ENCODE results near the gene FLT1. TPM values are rescaled to one million over a fixed set of nuclear protein-coding genes. Genes with fewer than 3 reads are reported as not detected.

Gene FLT1
- total RNA-seq, 1 experiment from 2014 or later: not detected

DNA sequence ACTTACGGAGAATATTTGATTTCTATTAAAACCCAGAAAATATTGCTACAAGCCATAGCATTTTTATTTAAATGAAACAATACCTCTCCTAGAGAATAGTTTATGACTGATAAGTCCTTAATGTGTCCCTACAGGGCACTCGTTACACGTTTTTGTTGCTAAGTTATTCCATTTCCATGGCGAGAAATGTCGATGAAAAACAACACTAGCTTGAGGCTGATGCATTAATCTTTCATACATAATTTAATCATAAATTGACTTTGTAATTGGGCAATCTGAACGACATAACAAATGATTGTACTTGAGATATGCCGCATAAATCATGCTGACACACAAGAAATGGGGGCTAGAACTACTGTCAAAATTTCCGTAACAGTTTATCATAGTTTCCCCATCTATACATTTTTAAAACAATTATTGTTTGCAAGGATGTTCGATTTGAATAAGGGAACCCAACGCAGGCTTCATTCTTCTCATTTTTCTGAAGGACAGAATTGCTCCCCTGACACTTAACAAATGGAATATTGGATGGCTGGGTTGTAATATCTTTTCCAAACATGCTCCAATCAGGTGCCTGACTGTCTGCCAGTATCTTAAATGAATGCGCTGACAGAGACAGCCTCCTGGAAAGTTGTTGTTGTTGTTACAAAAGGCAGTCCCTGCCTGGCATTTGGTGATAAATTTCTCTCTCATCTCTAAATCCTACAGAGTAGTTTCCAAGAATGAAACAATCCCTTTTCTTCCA lies 61.9 kb downstream of the FLT1 start:
- no TSS peak for BruUV-seq (replicated peaks)
- POLR2A ChIA-PET (ENCODE audit: unreplicated experiment): no interaction called here
- H3K36me3 ChIP-seq (ENCODE audit: low read depth): no peaks in the 10 kb centered on the region

DNA sequence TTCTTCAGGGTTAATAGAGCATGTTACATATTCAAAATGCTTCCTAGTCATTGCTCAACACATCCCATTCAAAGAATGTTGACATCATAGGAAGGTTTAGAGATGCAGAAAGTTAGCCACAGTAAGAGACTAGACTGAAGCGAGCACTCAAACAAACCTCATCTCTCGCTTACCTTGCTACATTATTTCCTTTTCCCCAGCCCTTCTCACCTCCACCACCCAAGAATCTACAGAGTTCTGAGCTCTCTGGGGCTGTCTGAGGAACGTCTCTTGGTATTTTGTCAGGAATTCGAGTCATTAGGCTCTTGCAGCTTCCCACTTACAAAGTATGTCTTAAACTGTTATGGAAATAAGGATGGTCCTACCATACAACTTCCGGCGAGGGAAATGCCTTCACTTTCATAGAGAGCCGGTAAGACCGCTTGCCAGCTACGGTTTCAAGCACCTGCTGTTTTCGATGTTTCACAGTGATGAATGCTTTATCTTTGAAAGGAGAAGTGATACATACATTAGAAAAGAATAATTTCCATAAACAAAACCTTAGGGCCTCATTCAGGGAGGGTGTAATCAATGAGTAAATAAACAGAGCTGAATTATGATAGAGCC lies 65.1 kb downstream of the FLT1 start:
- no peak overlapping the region for H2AFZ ChIP-seq
- no peak overlapping the region for H3K4me2 ChIP-seq
- no peaks in the 10 kb centered on the region for H3F3A ChIP-seq (ENCODE audit: insufficient read depth, low read depth)
- intact Hi-C loops (cut with micrococcal nuclease; ENCODE audit: unreplicated experiment): no loop called here
- BruUV-seq (replicated peaks): no TSS peak
- ChIA-PET POLR2A (ENCODE audit: unreplicated experiment) (no interaction called here), CTCF (no interaction called here)
- DNase-seq: no peak
- H3K36me3 ChIP-seq (ENCODE audit: low read depth): no peaks in the 10 kb centered on the region
- no peaks in the 10 kb centered on the region for H4K20me1 ChIP-seq (ENCODE audit: insufficient read depth)
- H3K9me2 ChIP-seq (ENCODE audit: insufficient read depth): no peaks in the 10 kb centered on the region
- H3K4me1 ChIP-seq (replicated peaks; ENCODE audit: insufficient read depth): no peaks in the 10 kb centered on the region
- no peak overlapping the region for H3K27ac ChIP-seq
- peaks cover 98% of the 10 kb centered on the region for H3K27me3 ChIP-seq (ENCODE audit: insufficient read depth, low read depth)
- H3K4me3 ChIP-seq: no peak overlapping the region
- H3K9me3 ChIP-seq (ENCODE audit: insufficient read depth, low read depth): no peaks in the 10 kb centered on the region
- H3K79me2 ChIP-seq (ENCODE audit: low read depth): no peaks in the 10 kb centered on the region
- no peak for TF ChIP-seq CTCF (conservative IDR thresholded peaks at IDR 0.05)
- TF ChIP-seq EZH2 (IDR thresholded peaks at IDR 0.05; ENCODE audit: low read depth): no peak

More for the DNA sequence above, 61.9 kb downstream of the FLT1 start:
- Histone ChIP-seq H3K4me3 (no peak overlapping the region), H4K20me1 (ENCODE audit: insufficient read depth) (no peaks in the 10 kb centered on the region), H3F3A (ENCODE audit: insufficient read depth, low read depth) (no peaks in the 10 kb centered on the region), H3K4me1 (replicated peaks; ENCODE audit: insufficient read depth) (no peaks in the 10 kb centered on the region), H3K79me2 (ENCODE audit: low read depth) (no peaks in the 10 kb centered on the region), H3K9me3 (ENCODE audit: insufficient read depth, low read depth) (no peaks in the 10 kb centered on the region), H2AFZ (no peak overlapping the region), H3K27me3 (ENCODE audit: insufficient read depth, low read depth) (peaks cover 99% of the 10 kb centered on the region), H3K4me2 (no peak overlapping the region), H3K9me2 (ENCODE audit: insufficient read depth) (no peaks in the 10 kb centered on the region), H3K27ac (no peak overlapping the region)
- intact Hi-C loops (cut with micrococcal nuclease; ENCODE audit: unreplicated experiment): no loop called here
- DNase-seq: no peak
- TF ChIP-seq CTCF (conservative IDR thresholded peaks at IDR 0.05) (no peak), EZH2 (IDR thresholded peaks at IDR 0.05; ENCODE audit: low read depth) (no peak)
- CTCF ChIA-PET: no interaction called here

GRCh38 chr13:28429096-28429495 lies 65.8 kb downstream of the FLT1 start:
- Histone ChIP-seq H4K20me1 (ENCODE audit: insufficient read depth) (no peaks in the 10 kb centered on the region), H3K27ac (no peak overlapping the region), H3K4me2 (no peak overlapping the region), H3K4me1 (replicated peaks; ENCODE audit: insufficient read depth) (no peaks in the 10 kb centered on the region), H3K79me2 (ENCODE audit: low read depth) (no peaks in the 10 kb centered on the region), H3K9me3 (ENCODE audit: insufficient read depth, low read depth) (no peaks in the 10 kb centered on the region), H3K9me2 (ENCODE audit: insufficient read depth) (no peaks in the 10 kb centered on the region), H3K4me3 (no peak overlapping the region), H3K36me3 (ENCODE audit: low read depth) (no peaks in the 10 kb centered on the region), H3F3A (ENCODE audit: insufficient read depth, low read depth) (no peaks in the 10 kb centered on the region), H3K27me3 (ENCODE audit: insufficient read depth, low read depth) (peaks cover 98% of the 10 kb centered on the region), H2AFZ (no peak overlapping the region)
- TF ChIP-seq CTCF (conservative IDR thresholded peaks at IDR 0.05) (no peak), EZH2 (IDR thresholded peaks at IDR 0.05; ENCODE audit: low read depth) (no peak)
- no peak for DNase-seq
- intact Hi-C loops (cut with micrococcal nuclease; ENCODE audit: unreplicated experiment): no loop called here
- ChIA-PET POLR2A (ENCODE audit: unreplicated experiment) (no interaction called here), CTCF (no interaction called here)
- no TSS peak for BruUV-seq (replicated peaks)
